ENCODE results near the gene ANKRD16.
"Not testable (repeated sequence)": the region's sequence is repeated elsewhere in the genome, so short reads cannot be mapped to it uniquely, and the experiment has no call there.

ANKRD16 gene

DNA sequence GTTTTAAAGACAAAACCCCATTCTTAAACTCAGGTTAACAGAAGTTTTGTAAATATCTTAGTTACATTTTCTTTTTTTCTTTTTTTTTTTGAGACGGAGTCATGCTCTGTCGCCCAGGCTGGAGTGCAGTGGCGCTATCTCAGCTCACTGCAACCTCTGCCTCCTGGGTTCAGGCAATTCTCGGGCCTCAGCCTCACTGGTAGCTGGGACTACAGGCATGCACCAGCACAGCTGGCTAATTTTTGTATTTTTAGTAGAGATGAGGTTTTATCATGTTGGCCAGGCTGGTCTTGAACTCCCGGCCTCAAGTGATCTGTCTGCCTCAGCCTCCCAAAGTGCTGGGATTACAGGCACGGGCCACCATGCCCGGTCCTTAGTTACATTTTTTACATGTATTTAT lies 12.7 kb downstream of the ANKRD16 start:
- DNase-seq (ENCODE audit: low read depth in 2 of 3, low spot score in 2 of 3), result not testable (repeated sequence)

DNA sequence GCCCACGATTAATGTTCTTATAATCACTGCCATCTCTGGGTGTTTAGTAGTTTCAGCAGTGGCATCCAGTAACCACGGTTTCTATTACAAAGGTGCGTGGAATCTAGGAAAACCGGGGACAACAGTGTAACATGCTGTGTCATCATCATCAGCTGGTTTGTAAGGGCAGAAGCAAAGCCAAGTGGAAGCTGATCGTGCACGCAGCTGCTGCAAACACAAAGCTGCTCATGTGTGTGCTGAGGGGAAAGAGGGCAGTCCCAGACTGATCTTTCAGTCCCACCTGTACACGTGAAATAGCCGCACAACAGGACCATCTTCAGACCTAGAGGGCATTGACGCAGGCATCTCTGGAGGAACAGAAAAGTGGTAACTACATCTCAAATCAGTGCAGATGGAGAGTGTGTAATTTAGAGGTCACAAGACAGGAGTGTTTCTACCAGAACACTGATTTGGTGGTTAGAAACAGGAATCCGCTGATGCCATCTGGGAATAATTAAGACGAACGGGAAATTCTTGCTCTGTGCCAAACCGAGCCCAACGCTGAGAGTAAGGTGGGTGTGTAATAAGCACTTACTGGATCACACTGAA lies 13.4 kb downstream of the ANKRD16 start:
- DNase-seq (ENCODE audit: low read depth in 2 of 3, low spot score in 2 of 3), result no peak

DNA sequence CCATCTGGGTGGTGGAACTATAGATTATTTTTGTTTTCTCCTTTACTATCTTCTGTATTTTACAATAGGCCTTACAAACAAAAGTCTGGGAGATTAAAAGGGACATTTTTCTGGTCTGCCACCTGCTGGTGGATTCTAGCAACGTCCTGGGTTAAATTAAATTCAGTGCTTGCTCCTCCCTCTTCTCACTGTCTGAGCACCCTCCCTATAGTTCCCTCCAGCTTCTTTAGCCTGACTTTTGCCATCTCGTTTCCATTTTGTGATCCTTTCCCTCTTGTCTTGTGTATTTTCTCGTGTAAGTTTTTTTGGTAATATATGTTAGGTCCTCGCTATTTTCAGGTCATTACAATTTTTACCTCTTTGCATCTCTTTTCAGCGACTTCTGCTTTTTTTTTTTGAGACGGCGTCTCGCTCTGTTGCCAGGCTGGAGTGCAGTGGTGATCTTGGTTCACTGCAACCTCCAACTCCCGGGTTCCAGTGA lies 16.1 kb downstream of the ANKRD16 start:
- peak in 1 of 3 experiments; percentile 23 for DNase-seq (ENCODE audit: low read depth in 2 of 3, low spot score in 2 of 3)

DNA sequence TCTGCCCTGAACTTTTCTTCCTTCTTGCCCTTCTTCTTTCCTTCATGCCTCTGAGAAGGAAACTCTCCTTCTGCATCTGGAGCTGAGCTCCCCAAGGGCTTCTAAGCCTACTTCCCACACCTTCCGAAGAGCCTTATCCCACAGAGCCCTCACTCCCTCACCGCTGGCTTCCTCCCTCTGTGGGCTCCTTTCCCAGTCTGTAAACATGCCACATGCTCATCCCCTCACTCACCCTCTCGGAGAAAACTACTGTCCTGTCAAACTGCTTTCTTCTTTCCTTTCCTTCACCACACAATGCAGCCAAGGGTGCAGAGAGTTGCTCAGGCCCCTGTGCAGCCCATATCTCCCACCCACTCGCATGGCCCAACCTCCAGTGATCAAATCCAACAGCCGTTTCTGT lies 18.1 kb downstream of the ANKRD16 start:
- DNase-seq (ENCODE audit: low read depth in 2 of 3, low spot score in 2 of 3), result no peak

DNA sequence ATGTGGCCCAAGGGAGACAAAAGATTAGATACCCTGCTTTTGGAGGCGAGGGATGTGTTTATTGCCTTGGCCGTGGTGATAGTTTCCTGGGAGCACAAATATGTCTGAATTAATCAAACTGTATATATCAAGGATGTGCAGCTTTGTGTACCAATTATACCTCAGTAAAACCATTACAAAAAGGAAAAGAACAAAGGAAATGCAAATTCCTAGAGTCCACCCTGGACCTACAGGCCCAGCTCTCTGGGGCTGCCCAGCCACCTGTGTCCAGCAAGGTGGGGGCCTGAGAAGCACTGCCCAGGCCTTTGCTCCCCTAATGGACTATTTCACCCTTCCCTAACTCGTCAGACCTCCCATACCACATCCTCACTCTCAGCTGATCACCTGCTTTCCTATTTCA lies 20.5 kb downstream of the ANKRD16 start:
- no peak for DNase-seq (ENCODE audit: low read depth in 2 of 3, low spot score in 2 of 3)

DNA sequence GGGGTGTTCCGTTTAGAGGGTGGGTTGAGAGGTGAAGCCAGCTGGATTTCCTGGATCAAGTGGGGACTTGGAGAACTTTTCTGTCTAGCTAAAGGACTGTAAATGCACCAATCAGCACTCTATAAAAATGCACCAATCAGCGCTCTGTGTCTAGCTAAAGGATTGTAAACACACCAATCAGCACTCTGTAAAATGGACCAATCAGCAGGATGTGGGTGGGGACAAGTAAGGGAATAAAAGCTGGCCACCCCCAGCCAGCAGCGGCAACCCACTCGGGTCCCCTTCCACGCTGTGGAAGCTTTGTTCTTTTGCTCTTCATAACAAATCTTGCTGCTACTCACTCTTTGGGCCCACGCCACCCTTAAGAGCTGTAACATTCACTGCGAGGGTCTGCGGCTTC lies 21.3 kb downstream of the ANKRD16 start:
- not testable (repeated sequence) for DNase-seq (ENCODE audit: low read depth in 2 of 3, low spot score in 2 of 3)

DNA sequence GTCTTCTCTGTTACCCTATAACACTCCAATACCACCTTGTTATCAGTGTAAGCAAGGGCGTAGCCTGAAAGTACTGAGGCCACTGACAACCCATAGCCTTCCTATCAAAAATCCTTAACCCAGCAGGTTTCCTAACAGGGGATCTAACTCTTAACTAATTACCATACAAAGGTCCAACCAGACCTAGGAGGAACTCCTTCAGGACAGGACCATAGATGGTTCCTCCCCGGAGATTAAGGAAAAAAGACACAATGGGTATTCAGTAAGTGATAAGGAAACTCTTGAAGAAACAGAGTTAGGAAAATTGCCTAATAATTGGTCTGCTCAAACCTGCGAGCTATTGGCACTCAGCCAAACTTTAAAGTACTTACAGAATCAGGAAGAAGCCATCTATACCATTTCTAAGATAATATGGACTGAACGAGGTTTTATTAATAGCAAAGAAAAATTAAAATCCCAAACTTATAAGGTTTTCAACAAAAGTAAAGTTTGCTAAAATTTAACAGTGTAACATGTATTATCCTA lies 22.5 kb downstream of the ANKRD16 start:
- DNase-seq (ENCODE audit: low read depth in 2 of 3, low spot score in 2 of 3), result not testable (repeated sequence)

DNA sequence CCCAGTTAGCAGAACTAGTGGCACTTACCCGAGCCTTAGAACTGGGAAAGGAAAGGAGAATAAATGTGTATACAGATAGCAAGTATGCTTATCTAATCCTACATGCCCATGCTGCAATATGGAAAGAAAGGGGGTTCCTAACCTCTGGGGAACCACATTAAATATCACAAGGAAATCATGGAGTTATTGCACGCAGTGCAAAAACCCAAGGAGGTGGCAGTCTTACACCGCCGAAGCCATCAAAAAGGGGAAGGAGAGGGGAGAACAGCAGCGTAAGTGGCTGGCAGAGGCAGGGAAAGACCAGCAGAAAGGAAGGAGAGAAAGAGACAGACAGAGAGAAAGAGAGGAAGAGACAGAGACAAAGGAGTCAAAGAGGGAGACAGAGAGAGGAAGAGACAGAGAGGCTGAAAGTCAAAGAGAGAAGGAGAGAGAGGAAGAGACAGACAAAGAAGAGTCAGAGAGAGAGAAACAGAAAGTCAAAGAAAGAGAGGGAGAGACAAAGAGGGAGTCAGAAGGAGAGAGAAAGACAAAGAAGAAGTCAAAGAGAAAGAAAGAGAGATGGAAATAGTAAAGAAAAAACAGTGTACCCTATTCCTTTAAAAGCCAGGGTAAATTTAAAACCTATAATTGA lies 23.1 kb downstream of the ANKRD16 start:
- not testable (repeated sequence) for DNase-seq (ENCODE audit: low read depth in 2 of 3, low spot score in 2 of 3)

DNA sequence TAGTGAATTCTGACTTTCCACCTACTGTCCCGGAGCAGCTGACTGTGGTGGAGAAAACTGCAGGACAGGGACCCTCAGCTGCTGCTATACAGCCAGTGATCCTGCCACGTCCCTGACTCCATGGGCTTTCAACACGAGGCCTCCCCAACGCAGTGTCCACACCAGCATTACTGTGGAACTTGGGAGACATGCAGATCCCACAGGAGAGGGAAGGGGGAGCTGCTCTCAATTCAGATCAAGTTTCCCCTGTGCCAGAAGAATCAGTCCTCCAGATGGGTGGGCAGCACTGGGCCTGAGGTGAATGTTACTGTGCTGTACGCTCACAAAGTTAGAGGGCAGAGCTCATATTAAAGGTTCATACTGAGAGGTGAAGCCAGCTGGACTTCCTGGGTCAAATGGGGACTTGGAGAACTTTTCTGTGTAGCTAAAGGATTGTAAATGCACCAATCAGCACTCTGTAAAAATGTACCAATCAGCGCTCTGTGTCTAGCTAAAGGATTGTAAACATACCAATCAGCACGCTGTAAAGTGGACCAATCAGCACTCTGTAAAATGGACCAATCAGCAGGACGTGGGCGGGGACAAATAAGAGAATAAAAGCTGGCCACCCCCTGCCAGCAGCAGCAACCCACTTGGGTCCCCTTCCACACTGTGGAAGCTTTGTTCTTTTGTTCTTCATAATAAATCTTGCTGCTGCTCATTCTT lies 26.6 kb downstream of the ANKRD16 start:
- not testable (repeated sequence) for DNase-seq (ENCODE audit: low read depth in 2 of 3, low spot score in 2 of 3)

DNA sequence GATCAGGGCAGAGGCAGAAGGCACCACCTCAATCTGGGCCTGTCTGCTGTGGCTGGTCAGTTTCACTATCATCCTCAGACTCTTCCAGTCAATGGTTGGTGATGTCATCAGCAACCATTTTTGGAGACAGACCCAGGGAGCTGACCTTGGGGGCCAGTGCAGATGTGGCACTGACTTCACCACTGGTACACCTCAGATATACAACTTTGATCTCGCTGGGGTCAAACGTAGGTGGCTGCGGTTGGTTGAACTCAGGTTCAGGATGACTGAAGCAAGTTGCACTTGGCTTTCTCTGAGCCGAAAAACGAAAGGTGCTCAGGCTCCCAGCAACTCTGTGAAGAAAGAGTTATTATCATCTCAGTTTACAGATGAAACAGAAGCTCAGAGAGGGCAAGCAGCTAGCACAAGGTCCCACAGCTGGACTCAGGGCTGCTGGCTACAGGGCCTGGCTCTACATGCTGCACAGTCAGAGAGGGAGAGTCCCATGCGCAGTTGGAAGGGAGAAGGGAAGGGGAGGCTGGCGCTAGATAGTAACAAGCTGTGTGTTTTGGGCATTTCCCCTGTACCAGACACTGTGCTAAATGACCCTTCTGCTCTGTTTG lies 27.2 kb downstream of the ANKRD16 start:
- DNase-seq (ENCODE audit: low read depth in 2 of 3, low spot score in 2 of 3), result no peak

DNA sequence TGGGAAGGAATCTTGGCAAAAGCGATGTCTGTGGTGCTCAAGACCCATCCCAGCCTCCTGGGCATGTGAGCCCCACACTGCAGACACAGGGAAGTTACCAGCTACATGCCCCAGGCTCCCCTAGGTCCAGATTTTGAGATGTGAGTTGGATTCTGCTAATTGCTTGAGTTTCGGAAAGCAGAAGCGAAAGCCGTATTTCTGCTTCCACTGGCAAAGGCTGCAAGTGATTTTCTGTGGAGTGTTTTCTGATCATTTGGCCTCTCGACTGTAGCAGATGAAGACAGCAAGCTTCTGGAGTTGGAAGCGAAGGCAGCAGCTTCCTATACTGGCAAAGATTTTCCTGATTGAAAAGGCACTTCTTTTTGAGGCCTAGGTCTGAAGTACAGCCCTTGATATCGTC lies 29.6 kb downstream of the ANKRD16 start:
- DNase-seq (ENCODE audit: low read depth in 2 of 3, low spot score in 2 of 3), result no peak

DNA sequence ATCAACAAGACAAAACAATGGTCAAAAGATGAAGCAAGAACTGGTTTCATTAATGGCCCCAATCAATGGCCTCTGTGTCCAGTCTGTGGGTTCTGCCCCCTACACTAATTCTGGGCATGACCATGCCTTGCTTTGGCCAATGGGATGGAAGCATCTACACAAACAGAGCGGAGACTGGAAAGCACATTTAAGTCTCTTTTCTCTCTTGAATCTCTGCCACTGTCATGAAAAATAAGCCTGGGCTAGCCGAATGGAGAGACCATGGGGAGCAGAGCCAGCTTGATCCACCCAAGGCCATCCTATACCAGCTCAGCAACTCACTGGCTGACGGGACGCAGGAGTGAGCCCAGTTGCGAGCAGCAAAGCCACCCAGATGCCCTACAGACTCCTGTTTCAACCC lies 30.9 kb downstream of the ANKRD16 start:
- no peak for DNase-seq (ENCODE audit: low read depth in 2 of 3, low spot score in 2 of 3)

DNA sequence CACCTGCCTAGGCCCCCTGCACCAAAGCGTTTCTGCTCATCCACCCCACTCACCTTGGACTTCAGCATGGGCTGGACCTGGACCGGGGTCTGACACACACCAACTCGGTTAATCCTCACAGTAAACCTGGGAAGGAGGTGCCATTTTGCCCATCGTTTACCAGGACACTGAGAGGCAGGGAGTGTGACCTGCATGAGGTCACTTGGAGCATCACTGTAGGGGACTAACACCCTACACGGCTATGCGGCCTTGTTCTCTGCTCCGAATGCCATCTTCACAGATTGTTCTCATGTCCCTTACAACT lies 33.0 kb downstream of the ANKRD16 start:
- no peak for DNase-seq (ENCODE audit: low read depth in 2 of 3, low spot score in 2 of 3)

DNA sequence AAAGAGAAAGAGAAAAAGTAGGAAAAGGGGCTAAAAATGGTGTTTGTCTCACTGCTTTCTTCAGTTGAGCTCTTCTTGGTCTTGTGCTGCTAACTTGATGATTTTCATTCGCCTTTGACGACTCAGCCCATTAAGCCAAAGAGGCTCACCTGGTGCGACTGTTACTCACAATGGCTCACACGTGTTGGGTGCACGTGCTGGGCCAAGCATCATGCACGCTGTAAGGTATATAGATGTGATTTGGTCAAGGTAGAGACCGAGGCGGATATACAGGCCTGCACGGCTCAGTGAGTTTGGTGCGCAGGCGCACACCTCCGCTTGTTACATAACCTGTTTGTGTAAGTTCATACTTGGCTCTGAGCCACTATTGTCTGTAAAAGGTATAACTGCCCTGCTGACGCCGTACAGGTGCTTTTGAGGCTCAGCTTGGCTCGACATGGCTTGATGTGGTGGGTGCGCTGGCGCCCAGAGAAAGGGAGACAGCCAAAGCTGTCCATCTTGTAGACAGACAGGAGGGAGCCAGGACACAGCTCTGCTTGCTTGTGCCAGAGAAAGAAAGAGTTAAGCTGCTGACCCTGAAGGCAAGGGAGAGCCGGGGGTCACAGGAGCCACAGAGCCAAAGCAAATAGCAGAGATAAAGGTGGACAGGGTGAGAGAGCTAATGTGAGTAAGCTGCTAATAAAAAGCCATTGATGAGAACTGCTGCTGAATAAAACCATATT lies 33.6 kb downstream of the ANKRD16 start:
- DNase-seq (ENCODE audit: low read depth in 2 of 3, low spot score in 2 of 3), result no peak

DNA sequence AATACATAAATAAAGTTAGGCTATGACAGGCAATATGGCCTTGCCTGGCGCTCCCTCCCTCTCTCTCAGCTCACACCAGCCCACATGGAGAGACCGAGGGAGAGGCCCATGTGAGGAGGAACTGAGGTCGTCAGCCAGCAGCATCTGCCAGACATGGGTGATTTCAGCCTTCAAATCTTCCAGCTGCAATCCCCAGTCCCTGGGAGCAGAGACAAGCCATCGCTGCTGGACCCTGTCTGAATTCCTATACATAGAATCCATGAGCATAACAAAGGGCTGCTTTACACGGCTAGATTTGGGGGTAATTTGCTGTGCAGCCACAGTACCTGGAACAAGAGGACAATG lies 35.6 kb downstream of the ANKRD16 start:
- no peak for DNase-seq (ENCODE audit: low read depth in 2 of 3, low spot score in 2 of 3)

DNA sequence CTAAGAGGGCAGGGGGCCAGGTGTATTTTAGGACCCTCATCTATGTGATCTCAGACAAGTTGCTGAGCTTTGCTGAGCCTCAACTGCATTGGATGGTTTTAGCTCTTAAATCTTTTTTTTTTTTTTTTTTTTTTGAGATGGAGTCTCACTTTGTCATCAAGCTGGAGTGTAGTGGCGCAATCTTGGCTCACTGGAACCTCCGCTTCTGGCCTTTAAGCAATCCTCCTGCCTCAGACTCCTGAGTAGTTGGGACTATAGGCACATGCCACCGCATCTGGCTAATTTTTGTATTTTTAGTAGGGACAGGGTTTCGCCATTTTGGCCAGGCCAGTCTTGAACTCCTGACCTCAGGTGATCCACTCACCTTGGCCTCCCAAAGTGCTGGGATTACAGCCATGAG lies 43.0 kb downstream of the ANKRD16 start:
- DNase-seq (ENCODE audit: low read depth in 2 of 3, low spot score in 2 of 3), result not testable (repeated sequence)

DNA sequence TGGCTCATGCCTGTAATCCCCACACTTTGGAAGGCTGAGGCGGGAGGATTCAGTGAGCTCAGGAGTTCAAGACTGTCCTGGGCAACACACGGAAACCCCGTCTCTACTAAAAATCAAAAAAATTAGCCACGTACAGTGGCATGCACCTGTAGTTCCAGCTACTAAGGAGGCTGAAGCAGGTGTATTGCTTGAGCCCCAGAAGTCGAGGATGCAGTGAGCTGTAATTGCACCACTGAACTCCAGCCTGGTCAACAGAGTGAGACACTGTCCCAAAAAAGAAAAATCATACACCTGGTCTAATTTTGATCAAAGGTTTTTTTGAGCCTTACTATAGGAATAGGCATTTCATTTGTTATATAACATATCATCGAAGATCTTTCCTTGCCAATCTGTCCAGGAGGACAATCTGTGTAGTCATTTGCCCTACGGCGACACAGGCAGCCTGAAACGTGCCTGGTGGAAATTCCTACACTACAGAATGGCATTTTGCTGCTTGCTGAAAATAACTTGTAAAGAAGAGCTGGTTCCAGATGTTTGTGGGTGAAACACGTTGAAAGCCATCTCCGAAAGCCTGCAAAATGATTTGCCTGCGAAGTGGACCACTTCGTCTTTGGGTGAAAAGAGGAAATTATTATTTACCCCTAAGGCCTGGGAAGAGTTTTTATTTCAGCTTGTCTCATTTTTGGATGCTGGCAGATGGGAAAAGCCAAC lies 45.2 kb downstream of the ANKRD16 start:
- DNase-seq (ENCODE audit: low read depth in 2 of 3, low spot score in 2 of 3), result no peak

DNA sequence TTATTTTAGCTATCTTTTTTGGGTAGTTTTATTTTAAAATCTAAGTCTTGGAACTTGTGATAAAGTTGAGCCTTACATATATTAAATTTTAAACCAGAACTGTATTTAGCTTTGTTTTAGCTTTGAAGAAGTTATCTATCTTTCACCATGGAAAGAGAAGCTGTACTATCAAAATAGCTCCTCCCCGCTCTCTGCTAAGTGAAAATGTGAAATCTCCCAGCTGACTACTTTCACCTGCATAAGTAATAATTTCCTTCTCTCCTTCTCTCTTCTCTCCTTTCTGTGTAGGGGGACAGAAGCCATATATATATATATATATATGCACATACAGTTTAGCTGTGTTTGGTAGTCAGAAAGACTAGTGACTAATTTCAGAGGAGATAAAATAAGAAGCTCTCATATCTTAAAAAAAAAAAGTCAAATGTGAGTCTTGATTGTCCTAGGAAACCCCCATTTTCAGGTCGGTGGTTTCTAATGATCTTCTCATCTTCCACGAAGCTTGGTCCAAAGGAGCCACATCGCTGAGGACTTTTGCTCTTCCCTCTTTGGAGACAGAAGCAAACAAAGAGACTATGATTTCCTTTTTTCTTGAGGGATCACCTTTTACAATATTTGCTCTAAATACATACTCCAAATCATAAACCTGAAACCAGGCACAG lies 45.9 kb downstream of the ANKRD16 start:
- DNase-seq (ENCODE audit: low read depth in 2 of 3, low spot score in 2 of 3), result no peak

DNA sequence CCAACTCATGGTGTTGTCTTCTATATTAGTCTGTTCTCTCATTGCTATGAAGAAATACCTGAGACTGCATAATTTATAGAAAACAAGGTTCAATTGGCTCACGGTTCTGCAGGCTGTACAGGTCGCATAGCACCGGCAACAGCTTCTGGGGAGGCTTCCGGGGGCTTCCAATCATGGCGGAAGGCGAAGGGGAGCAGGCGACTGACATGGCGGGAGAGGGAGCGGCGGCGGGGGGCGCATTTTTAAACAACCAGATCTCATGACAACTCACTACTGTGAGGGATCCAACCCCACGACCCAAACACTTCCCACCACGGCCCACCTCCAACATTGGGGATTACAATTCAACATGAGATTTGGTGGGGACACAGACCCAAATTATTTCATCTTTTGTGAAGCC lies 47.7 kb downstream of the ANKRD16 start:
- DNase-seq (ENCODE audit: low read depth in 2 of 3, low spot score in 2 of 3), result no peak

Measured in activated CD8-positive, alpha-beta memory T cell treated with anti-CD3 and anti-CD28 coated beads for 48 hours (primary cell).